ENCODE data around the gene DUSP22.

The DUSP22 gene

GRCh38 chr6:351011-351866 lies 59.0 kb downstream of the DUSP22 start:
- Histone ChIP-seq H3K4me3 (ENCODE audit: low read depth in 1 of 2, low read length in 1 of 2) (no peak overlapping the region), H3K27me3 (no peaks in the 10 kb centered on the region), H3K9me3 (no peaks in the 10 kb centered on the region), H3K27ac (no peak overlapping the region), H3K4me1 (ENCODE audit: control insufficient read depth in 1 of 2, insufficient read depth in 1 of 2, low read depth in 1 of 2, low read length in 1 of 2) (no peaks in the 10 kb centered on the region), H3K36me3 (peaks cover 50% of the 10 kb centered on the region)
- TF ChIP-seq, protein P1, sequence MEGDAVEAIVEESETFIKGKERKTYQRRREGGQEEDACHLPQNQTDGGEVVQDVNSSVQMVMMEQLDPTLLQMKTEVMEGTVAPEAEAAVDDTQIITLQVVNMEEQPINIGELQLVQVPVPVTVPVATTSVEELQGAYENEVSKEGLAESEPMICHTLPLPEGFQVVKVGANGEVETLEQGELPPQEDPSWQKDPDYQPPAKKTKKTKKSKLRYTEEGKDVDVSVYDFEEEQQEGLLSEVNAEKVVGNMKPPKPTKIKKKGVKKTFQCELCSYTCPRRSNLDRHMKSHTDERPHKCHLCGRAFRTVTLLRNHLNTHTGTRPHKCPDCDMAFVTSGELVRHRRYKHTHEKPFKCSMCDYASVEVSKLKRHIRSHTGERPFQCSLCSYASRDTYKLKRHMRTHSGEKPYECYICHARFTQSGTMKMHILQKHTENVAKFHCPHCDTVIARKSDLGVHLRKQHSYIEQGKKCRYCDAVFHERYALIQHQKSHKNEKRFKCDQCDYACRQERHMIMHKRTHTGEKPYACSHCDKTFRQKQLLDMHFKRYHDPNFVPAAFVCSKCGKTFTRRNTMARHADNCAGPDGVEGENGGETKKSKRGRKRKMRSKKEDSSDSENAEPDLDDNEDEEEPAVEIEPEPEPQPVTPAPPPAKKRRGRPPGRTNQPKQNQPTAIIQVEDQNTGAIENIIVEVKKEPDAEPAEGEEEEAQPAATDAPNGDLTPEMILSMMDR (IDR thresholded peaks at IDR 0.05): no peak

- Histone ChIP-seq H3K9me3 (no peaks in the 10 kb centered on the region), H3K27me3 (no peaks in the 10 kb centered on the region), H3K27ac (no peak overlapping the region), H3K4me3 (ENCODE audit: low read depth in 1 of 2, low read length in 1 of 2) (no peak overlapping the region), H3K4me1 (ENCODE audit: control insufficient read depth in 1 of 2, insufficient read depth in 1 of 2, low read depth in 1 of 2, low read length in 1 of 2) (no peaks in the 10 kb centered on the region), H3K36me3 (peaks cover 48% of the 10 kb centered on the region)
- TF ChIP-seq, protein P1 (IDR thresholded peaks at IDR 0.05): no peak
These were observed 59.6 kb downstream of the DUSP22 start for GRCh38 chr6:351867-352289.

GRCh38 chr6:352474-352873 lies 60.2 kb downstream of the DUSP22 start:
- H3K9me3 ChIP-seq: no peaks in the 10 kb centered on the region
- TF ChIP-seq, protein P1 (IDR thresholded peaks at IDR 0.05): no peak
- H3K27me3 ChIP-seq: no peaks in the 10 kb centered on the region
- H3K4me3 ChIP-seq (ENCODE audit: low read depth in 1 of 2, low read length in 1 of 2): no peak overlapping the region
- H3K27ac ChIP-seq: no peak overlapping the region
- peaks cover 48% of the 10 kb centered on the region for H3K36me3 ChIP-seq
- no peaks in the 10 kb centered on the region for H3K4me1 ChIP-seq (ENCODE audit: control insufficient read depth in 1 of 2, insufficient read depth in 1 of 2, low read depth in 1 of 2, low read length in 1 of 2)

- H3K9me3 ChIP-seq: no peaks in the 10 kb centered on the region
- no peak overlapping the region for H3K4me3 ChIP-seq (ENCODE audit: low read depth in 1 of 2, low read length in 1 of 2)
- no peak overlapping the region for H3K27ac ChIP-seq
- TF ChIP-seq, protein P1 (IDR thresholded peaks at IDR 0.05): no peak
- H3K36me3 ChIP-seq: peaks cover 46% of the 10 kb centered on the region
- no peaks in the 10 kb centered on the region for H3K4me1 ChIP-seq (ENCODE audit: control insufficient read depth in 1 of 2, insufficient read depth in 1 of 2, low read depth in 1 of 2, low read length in 1 of 2)
- no peaks in the 10 kb centered on the region for H3K27me3 ChIP-seq
These were observed 60.7 kb downstream of the DUSP22 start for GRCh38 chr6:352896-353470.

GRCh38 chr6:353642-354614 lies 61.6 kb downstream of the DUSP22 start:
- Histone ChIP-seq H3K4me1 (ENCODE audit: control insufficient read depth in 1 of 2, insufficient read depth in 1 of 2, low read depth in 1 of 2, low read length in 1 of 2) (no peaks in the 10 kb centered on the region), H3K9me3 (no peaks in the 10 kb centered on the region), H3K36me3 (peaks cover 36% of the 10 kb centered on the region), H3K4me3 (ENCODE audit: low read depth in 1 of 2, low read length in 1 of 2) (no peak overlapping the region), H3K27me3 (no peaks in the 10 kb centered on the region), H3K27ac (no peak overlapping the region)
- TF ChIP-seq, protein P1 (IDR thresholded peaks at IDR 0.05): no peak
